GM21529 (cell line): ENCODE data around the gene C2CD4C.
"Not testable (repeated sequence)": the region's sequence is repeated elsewhere in the genome, so short reads cannot be mapped to it uniquely, and the experiment has no call there.

Experiments
- ATAC-seq: cut with Tn5 transposase; IDR thresholded peaks from one replicate; pipeline ENCODE4 v1.9.1; 2021; ENCODE audit not compliant: unreplicated experiment

C2CD4C gene

GRCh38 chr19:408902-409515 lies at the start of gene C2CD4C:
C2CD4C (minus strand) TSS chr19:409147; CDS start chr19:408361, 786 bp downstream.
- no peak for ATAC-seq

- ATAC-seq = no peak
Measured at GRCh38 chr19:458091-459042, 49.4 kb upstream of the C2CD4C start.

GRCh38 chr19:457636-458035 lies 48.7 kb upstream of the C2CD4C start:
- ATAC-seq = no peak

GRCh38 chr19:456547-457110 lies 47.7 kb upstream of the C2CD4C start:
- ATAC-seq = no peak

- ATAC-seq = no peak
Measured at GRCh38 chr19:455851-456546, 47.1 kb upstream of the C2CD4C start.

GRCh38 chr19:455031-455705 lies 46.2 kb upstream of the C2CD4C start:
- no peak for ATAC-seq

GRCh38 chr19:453606-454005 lies 44.7 kb upstream of the C2CD4C start:
- ATAC-seq = no peak

- no peak for ATAC-seq
Measured at GRCh38 chr19:452829-453228, 43.9 kb upstream of the C2CD4C start.

- ATAC-seq = not testable (repeated sequence)
Measured at GRCh38 chr19:450912-451481, 42.0 kb upstream of the C2CD4C start.

- ATAC-seq = no peak
Measured at GRCh38 chr19:449916-450315, 41.0 kb upstream of the C2CD4C start.

GRCh38 chr19:447816-448560 lies 39.0 kb upstream of the C2CD4C start:
- no peak for ATAC-seq

GRCh38 chr19:447064-447426 lies 38.1 kb upstream of the C2CD4C start:
- ATAC-seq = no peak

- no peak for ATAC-seq
Measured at GRCh38 chr19:444677-445210, 35.8 kb upstream of the C2CD4C start.

- ATAC-seq = no peak
Measured at GRCh38 chr19:443005-443404, 34.1 kb upstream of the C2CD4C start.

GRCh38 chr19:442085-442484 lies 33.1 kb upstream of the C2CD4C start:
- no peak for ATAC-seq

- no peak for ATAC-seq
Measured at GRCh38 chr19:441213-441836, 32.4 kb upstream of the C2CD4C start.

- no peak for ATAC-seq
Measured at GRCh38 chr19:440391-441212, 31.7 kb upstream of the C2CD4C start.
